ENCODE measurements around the gene PPP2R1A.

PPP2R1A gene

DNA sequence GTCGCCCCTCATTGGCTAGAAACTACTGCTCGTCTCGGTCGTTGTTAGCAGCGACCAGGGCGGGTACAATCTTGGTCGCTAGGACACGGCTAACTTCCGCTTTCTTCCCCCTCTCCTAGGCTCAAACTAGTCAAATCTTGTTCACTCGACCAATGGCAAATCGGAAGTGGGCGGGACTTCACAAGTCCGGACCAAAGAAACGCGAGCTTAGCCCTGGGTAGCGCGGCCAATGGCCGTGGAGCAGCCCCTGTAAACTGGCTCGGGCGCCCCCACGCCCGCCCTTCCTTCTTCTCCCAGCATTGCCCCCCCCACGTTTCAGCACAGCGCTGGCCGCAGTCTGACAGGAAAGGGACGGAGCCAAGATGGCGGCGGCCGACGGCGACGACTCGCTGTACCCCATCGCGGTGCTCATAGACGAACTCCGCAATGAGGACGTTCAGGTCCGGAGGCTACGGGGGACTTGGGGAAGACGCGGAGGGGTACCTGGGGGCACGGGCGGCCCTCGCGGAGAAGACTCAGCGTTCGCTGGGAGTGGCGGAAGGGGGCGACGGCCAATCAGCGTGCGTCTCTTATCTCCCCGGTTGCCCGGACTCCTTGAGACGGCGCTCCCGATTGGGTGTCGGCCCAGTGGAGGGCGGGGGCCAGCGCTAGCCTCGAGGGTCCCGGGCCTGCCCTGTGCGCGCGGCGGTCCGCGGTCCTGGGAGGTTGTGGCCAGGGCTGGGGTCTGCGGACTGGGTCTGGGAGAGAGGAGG is at the start of gene PPP2R1A:
Gene PPP2R1A (plus strand): TSS at position 318 of the 752 bp plus-strand sequence. CDS start 45 bp downstream, at position 363.
- ChIA-PET CTCF (interaction anchor here (0.8 to 1.1 kb wide), 2 partner anchors 14 to 51 kb away, joined by 3 to 6 read pairs; no protein-coding TSS in a partner anchor), POLR2A (interaction anchor here (0.5 to 2.3 kb wide), 31 partner anchors 9 to 1681 kb away, joined by 3 to 29 read pairs (median 4); partner anchors contain the start of genes ZNF432, ZNF614, ZNF616 and ZNF836)
- Histone ChIP-seq H3K4me1 (ENCODE audit: control insufficient read depth, insufficient read depth, low read length) (peaks cover 12% of the 10 kb centered on the region; the same call in 1 of the 2 replicates), H3K36me3 (ENCODE audit: control insufficient read depth in 2 of 2, insufficient read depth in 1 of 2, low read length in 2 of 2) (peaks cover 22 to 34% of the 10 kb centered on the region in 2 experiments), H3K27ac (ENCODE audit: extremely low read depth, low read depth, low read length) (peak within 1 kb of the TSS; percentile 95), H3K9me3 (ENCODE audit: control insufficient read depth, insufficient read depth, low read depth, low read length) (no peaks in the 10 kb centered on the region), H3K4me3 (ENCODE audit: low read depth, low read length) (peak within 1 kb of the TSS; percentile 99)
- TF ChIP-seq KLF16 (tag by site-specific recombination; IDR thresholded peaks at IDR 0.05) (peak; percentile 66), ZNF701 (tag by site-specific recombination; IDR thresholded peaks at IDR 0.05) (no peak), GLIS2 (tag by site-specific recombination; IDR thresholded peaks at IDR 0.05) (peak; percentile 93), ZNF341 (tag by site-specific recombination; IDR thresholded peaks at IDR 0.05; ENCODE audit: low read depth) (peak; percentile 90), SP7 (tag by site-specific recombination; IDR thresholded peaks at IDR 0.05) (peak; percentile 67), ZEB2 (tag by site-specific recombination; IDR thresholded peaks at IDR 0.05) (peak; percentile 72), ZNF2 (tag by site-specific recombination; IDR thresholded peaks at IDR 0.05) (peak; percentile 29; the same call in 1 of the 2 replicates), ZNF629 (tag by site-specific recombination; IDR thresholded peaks at IDR 0.05) (peak; percentile 16; the same call in 1 of the 2 replicates), ZSCAN30 (tag by site-specific recombination; IDR thresholded peaks at IDR 0.05) (0 out of 2 replicates have a peak, but pooled peaks have one; percentile 26), YY2 (tag by site-specific recombination; IDR thresholded peaks at IDR 0.05) (peak; percentile 89), HOXC10 (CRISPR knock-in tag; IDR thresholded peaks at IDR 0.05) (peak; percentile 93; the same call in 1 of the 2 replicates), ZNF76 (tag by site-specific recombination; IDR thresholded peaks at IDR 0.05; ENCODE audit: borderline replicate concordance, low read depth) (peak; percentile 65; the same call in 1 of the 2 replicates), ZNF707 (tag by site-specific recombination; IDR thresholded peaks at IDR 0.05) (no peak), ZNF391 (tag by site-specific recombination; IDR thresholded peaks at IDR 0.05; ENCODE audit: borderline replicate concordance, low read depth) (0 out of 2 replicates have a peak, but pooled peaks have one; percentile 56), ZNF843 (tag by site-specific recombination; IDR thresholded peaks at IDR 0.05) (peak; percentile 55; the same call in 1 of the 2 replicates), EGR2 (tag by site-specific recombination; IDR thresholded peaks at IDR 0.05; ENCODE audit: low read depth) (0 out of 2 replicates have a peak, but pooled peaks have one; percentile 7), ZNF184 (tag by site-specific recombination; IDR thresholded peaks at IDR 0.05) (no peak), YY1 (tag by site-specific recombination; IDR thresholded peaks at IDR 0.05) (peak; percentile 91), ZFHX2 (tag by site-specific recombination; conservative IDR thresholded peaks at IDR 0.05) (peak; percentile 27; the same call in 1 of the 2 replicates), KLF10 (tag by site-specific recombination; IDR thresholded peaks at IDR 0.05) (peak; percentile 41; the same call in 1 of the 2 replicates), ZNF660 (tag by site-specific recombination; IDR thresholded peaks at IDR 0.05) (peak; percentile 68), GLIS1 (tag by site-specific recombination; IDR thresholded peaks at IDR 0.05) (peak; percentile 51), ZNF785 (tag by site-specific recombination; IDR thresholded peaks at IDR 0.05) (peak; percentile 60; the same call in 1 of the 2 replicates), BCL11B (tag by site-specific recombination; IDR thresholded peaks at IDR 0.05; ENCODE audit: low read depth) (0 out of 2 replicates have a peak, but pooled peaks have one; percentile 55)
- TF ChIP-seq, protein P1, sequence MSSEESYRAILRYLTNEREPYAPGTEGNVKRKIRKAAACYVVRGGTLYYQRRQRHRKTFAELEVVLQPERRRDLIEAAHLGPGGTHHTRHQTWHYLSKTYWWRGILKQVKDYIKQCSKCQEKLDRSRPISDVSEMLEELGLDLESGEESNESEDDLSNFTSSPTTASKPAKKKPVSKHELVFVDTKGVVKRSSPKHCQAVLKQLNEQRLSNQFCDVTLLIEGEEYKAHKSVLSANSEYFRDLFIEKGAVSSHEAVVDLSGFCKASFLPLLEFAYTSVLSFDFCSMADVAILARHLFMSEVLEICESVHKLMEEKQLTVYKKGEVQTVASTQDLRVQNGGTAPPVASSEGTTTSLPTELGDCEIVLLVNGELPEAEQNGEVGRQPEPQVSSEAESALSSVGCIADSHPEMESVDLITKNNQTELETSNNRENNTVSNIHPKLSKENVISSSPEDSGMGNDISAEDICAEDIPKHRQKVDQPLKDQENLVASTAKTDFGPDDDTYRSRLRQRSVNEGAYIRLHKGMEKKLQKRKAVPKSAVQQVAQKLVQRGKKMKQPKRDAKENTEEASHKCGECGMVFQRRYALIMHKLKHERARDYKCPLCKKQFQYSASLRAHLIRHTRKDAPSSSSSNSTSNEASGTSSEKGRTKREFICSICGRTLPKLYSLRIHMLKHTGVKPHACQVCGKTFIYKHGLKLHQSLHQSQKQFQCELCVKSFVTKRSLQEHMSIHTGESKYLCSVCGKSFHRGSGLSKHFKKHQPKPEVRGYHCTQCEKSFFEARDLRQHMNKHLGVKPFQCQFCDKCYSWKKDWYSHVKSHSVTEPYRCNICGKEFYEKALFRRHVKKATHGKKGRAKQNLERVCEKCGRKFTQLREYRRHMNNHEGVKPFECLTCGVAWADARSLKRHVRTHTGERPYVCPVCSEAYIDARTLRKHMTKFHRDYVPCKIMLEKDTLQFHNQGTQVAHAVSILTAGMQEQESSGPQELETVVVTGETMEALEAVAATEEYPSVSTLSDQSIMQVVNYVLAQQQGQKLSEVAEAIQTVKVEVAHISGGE (tag by site-specific recombination; conservative IDR thresholded peaks at IDR 0.05; ENCODE audit: low read depth) = peak; percentile 68
- TF ChIP-seq, protein P2, sequence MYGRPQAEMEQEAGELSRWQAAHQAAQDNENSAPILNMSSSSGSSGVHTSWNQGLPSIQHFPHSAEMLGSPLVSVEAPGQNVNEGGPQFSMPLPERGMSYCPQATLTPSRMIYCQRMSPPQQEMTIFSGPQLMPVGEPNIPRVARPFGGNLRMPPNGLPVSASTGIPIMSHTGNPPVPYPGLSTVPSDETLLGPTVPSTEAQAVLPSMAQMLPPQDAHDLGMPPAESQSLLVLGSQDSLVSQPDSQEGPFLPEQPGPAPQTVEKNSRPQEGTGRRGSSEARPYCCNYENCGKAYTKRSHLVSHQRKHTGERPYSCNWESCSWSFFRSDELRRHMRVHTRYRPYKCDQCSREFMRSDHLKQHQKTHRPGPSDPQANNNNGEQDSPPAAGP (tag by site-specific recombination; IDR thresholded peaks at IDR 0.05) = peak; percentile 45; the same call in 1 of the 2 replicates
- TF ChIP-seq, protein P3, sequence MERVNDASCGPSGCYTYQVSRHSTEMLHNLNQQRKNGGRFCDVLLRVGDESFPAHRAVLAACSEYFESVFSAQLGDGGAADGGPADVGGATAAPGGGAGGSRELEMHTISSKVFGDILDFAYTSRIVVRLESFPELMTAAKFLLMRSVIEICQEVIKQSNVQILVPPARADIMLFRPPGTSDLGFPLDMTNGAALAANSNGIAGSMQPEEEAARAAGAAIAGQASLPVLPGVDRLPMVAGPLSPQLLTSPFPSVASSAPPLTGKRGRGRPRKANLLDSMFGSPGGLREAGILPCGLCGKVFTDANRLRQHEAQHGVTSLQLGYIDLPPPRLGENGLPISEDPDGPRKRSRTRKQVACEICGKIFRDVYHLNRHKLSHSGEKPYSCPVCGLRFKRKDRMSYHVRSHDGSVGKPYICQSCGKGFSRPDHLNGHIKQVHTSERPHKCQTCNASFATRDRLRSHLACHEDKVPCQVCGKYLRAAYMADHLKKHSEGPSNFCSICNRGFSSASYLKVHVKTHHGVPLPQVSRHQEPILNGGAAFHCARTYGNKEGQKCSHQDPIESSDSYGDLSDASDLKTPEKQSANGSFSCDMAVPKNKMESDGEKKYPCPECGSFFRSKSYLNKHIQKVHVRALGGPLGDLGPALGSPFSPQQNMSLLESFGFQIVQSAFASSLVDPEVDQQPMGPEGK (tag by site-specific recombination; IDR thresholded peaks at IDR 0.05) = peak; percentile 98
- TF ChIP-seq, protein P4, sequence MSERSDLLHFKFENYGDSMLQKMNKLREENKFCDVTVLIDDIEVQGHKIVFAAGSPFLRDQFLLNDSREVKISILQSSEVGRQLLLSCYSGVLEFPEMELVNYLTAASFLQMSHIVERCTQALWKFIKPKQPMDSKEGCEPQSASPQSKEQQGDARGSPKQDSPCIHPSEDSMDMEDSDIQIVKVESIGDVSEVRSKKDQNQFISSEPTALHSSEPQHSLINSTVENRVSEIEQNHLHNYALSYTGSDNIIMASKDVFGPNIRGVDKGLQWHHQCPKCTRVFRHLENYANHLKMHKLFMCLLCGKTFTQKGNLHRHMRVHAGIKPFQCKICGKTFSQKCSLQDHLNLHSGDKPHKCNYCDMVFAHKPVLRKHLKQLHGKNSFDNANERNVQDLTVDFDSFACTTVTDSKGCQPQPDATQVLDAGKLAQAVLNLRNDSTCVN (tag by site-specific recombination; optimal IDR thresholded peaks at IDR 0.05) = peak; percentile 78
